DOHH2 (cell line): ENCODE results near the gene RBM24.

Experiments used
- H3F3A ChIP-seq: fragments of 200-600 bp; sonication (generic), shearing (Covaris generic); 2 replicates; pipeline ENCODE4 v1.6.0; 2016; ENCODE audit warnings: antibody characterized with exemption, mild to moderate bottlenecking; ENCODE audit not compliant: control insufficient read depth, insufficient read depth
- H3K27ac ChIP-seq: fragments of 200-600 bp; sonication (generic); 2 replicates; pipeline ENCODE4 v1.5.1; 2014; ENCODE audit warnings: low read depth, mild to moderate bottlenecking, low read length, moderate library complexity
- H3K27me3 ChIP-seq: fragments of 200-600 bp; sonication (generic); 2 replicates; pipeline ENCODE4 v1.6.1; 2014; ENCODE audit warnings: mild to moderate bottlenecking, low read length, mixed read lengths; ENCODE audit not compliant: control insufficient read depth
- H3K36me3 ChIP-seq: fragments of 200-600 bp; sonication (generic); 2 replicates; pipeline ENCODE4 v1.6.1; 2014; ENCODE audit warnings: mild to moderate bottlenecking, low read length, moderate library complexity, mixed read lengths; ENCODE audit not compliant: control insufficient read depth
- H3K4me1 ChIP-seq: fragments of 200-600 bp; sonication (generic); 2 replicates; pipeline ENCODE4 v1.6.1; 2014; ENCODE audit warnings: mild to moderate bottlenecking, low read length, mixed read lengths; ENCODE audit not compliant: control insufficient read depth
- H3K4me2 ChIP-seq: fragments of 200-600 bp; sonication (generic); 2 replicates; pipeline ENCODE4 v1.6.0; 2014; ENCODE audit warnings: mild to moderate bottlenecking, low read length, moderate library complexity
- H3K4me3 ChIP-seq: fragments of 200-600 bp; sonication (generic); 2 replicates; pipeline ENCODE4 v1.5.1; 2014; ENCODE audit warnings: mild to moderate bottlenecking, low read length, mixed read lengths
- H3K79me2 ChIP-seq: fragments of 200-600 bp; sonication (generic); 2 replicates; pipeline ENCODE4 v1.6.1; 2014; ENCODE audit warnings: mild to moderate bottlenecking, low read length, mixed read lengths; ENCODE audit not compliant: control insufficient read depth
- H3K9me2 ChIP-seq: fragments of 200-600 bp; sonication (generic); replicated peaks from 2 replicates; pipeline ENCODE4 v1.6.1; 2014; ENCODE audit warnings: mild to moderate bottlenecking, low read length, mixed read lengths; ENCODE audit not compliant: control insufficient read depth
- H3K9me3 ChIP-seq: fragments of 200-600 bp; sonication (generic); 2 replicates; pipeline ENCODE4 v1.6.1; 2014; ENCODE audit warnings: antibody characterized with exemption, low read length, mixed read lengths; ENCODE audit not compliant: control insufficient read depth, insufficient read depth
- H4K20me1 ChIP-seq: fragments of 200-600 bp; sonication (generic); 2 replicates; pipeline ENCODE4 v1.6.0; 2014; ENCODE audit warnings: low read depth, mild to moderate bottlenecking, antibody characterized with exemption, low read length, moderate library complexity; ENCODE audit not compliant: control insufficient read depth, insufficient read depth
- CTCF ChIP-seq: fragments of 200-600 bp; sonication (generic); IDR thresholded peaks from one replicate; pipeline ENCODE4 v1.5.1; 2014; ENCODE audit warnings: antibody characterized with exemption, mild to moderate bottlenecking, low read depth, low read length; ENCODE audit not compliant: poor library complexity, severe bottlenecking
- EZH2phosphoT487 ChIP-seq: fragments of 200-600 bp; sonication (generic); IDR thresholded peaks from 2 replicates; pipeline ENCODE4 v1.6.1; 2017; ENCODE audit warnings: borderline replicate concordance, mild to moderate bottlenecking, antibody characterized with exemption, low read length, moderate library complexity, mixed read lengths

RBM24 gene

DNA sequence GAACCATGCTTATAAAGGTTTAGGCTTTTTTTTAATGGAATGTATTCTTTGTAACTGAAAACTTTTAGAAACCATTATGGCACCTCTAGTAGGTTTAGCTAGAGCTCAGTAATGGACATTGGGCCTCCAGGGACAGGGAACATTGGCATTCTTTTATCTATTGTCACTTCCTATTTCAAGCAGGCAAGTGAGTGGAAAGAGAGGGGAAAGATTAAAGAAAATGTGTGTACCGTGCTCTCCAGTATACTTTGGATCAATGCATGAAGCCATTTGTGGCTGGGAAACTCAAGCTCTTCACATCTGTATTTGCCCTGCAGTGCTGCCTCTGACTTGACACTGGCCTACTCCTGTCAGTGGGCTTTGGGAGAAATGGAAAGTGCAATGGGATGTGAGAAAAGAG lies 18.6 kb downstream of the RBM24 start:
- TF ChIP-seq CTCF (no peak), EZH2phosphoT487 (no peak)
- Histone ChIP-seq H3K4me1 (no peaks in the 10 kb centered on the region), H3K79me2 (no peaks in the 10 kb centered on the region), H3K4me3 (no peak overlapping the region), H3K27me3 (no peaks in the 10 kb centered on the region), H3K36me3 (no peaks in the 10 kb centered on the region), H4K20me1 (no peaks in the 10 kb centered on the region), H3K9me2 (no peaks in the 10 kb centered on the region), H3K9me3 (no peaks in the 10 kb centered on the region), H3K4me2 (no peak overlapping the region), H3F3A (no peaks in the 10 kb centered on the region), H3K27ac (no peak overlapping the region)

- Histone ChIP-seq H3K27me3 (no peaks in the 10 kb centered on the region), H4K20me1 (no peaks in the 10 kb centered on the region), H3K9me3 (no peaks in the 10 kb centered on the region), H3K27ac (no peak overlapping the region), H3F3A (no peaks in the 10 kb centered on the region), H3K79me2 (no peaks in the 10 kb centered on the region), H3K9me2 (no peaks in the 10 kb centered on the region), H3K36me3 (no peaks in the 10 kb centered on the region), H3K4me2 (no peak overlapping the region), H3K4me1 (no peaks in the 10 kb centered on the region), H3K4me3 (no peak overlapping the region)
- TF ChIP-seq EZH2phosphoT487 (no peak), CTCF (no peak)
Measured at GRCh38 chr6:17300637-17301036, 19.5 kb downstream of the RBM24 start.

DNA sequence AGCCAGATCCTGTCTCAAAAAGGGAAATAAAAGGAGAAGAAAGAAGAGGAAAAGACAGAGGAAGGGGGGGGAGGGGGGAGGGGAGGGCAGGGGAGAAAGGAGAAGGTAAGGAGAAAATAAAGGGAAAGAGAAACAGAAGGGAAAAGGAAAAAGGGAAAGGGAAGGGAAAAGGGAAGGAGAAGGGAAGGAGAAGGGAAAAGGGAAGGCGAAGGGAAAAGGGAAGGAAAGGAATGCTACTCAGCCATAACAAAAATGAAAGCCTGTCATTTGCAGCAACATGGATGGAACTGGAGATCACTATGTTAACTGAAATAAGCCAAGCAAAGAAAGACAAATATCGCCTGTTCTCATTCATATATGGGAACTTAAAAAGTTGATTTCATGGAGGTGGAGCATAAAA lies 22.3 kb downstream of the RBM24 start:
- H3K27ac ChIP-seq: no peak overlapping the region
- TF ChIP-seq CTCF (no peak), EZH2phosphoT487 (no peak)
- H3K36me3 ChIP-seq: no peaks in the 10 kb centered on the region
- no peaks in the 10 kb centered on the region for H3K27me3 ChIP-seq
- H3K4me1 ChIP-seq: no peaks in the 10 kb centered on the region
- H3K79me2 ChIP-seq: no peaks in the 10 kb centered on the region
- no peaks in the 10 kb centered on the region for H4K20me1 ChIP-seq
- no peaks in the 10 kb centered on the region for H3F3A ChIP-seq
- H3K4me2 ChIP-seq: no peak overlapping the region
- no peaks in the 10 kb centered on the region for H3K9me2 ChIP-seq
- H3K9me3 ChIP-seq: no peaks in the 10 kb centered on the region
- H3K4me3 ChIP-seq: no peak overlapping the region

- TF ChIP-seq CTCF: no peak
- TF ChIP-seq EZH2phosphoT487: no peak
Measured at GRCh38 chr6:17305219-17306001, 24.2 kb downstream of the RBM24 start.

More at GRCh38 chr6:17305219-17306001, 24.2 kb downstream of the RBM24 start:
- no peak overlapping the region for H3K4me2 ChIP-seq
- no peak overlapping the region for H3K4me3 ChIP-seq
- H3K4me1 ChIP-seq: no peaks in the 10 kb centered on the region
- no peaks in the 10 kb centered on the region for H3F3A ChIP-seq
- H4K20me1 ChIP-seq: no peaks in the 10 kb centered on the region
- no peaks in the 10 kb centered on the region for H3K27me3 ChIP-seq
- H3K36me3 ChIP-seq: no peaks in the 10 kb centered on the region
- H3K9me2 ChIP-seq: no peaks in the 10 kb centered on the region
- no peak overlapping the region for H3K27ac ChIP-seq
- no peaks in the 10 kb centered on the region for H3K9me3 ChIP-seq
- H3K79me2 ChIP-seq: no peaks in the 10 kb centered on the region
